RWPE2 (cell line): ENCODE measurements around the gene PRDM5.

Source experiments
- ATAC-seq: fragments of 200-7000 bp; cut with Tn5 transposase; 3 replicates; pipeline ENCODE4 v1.9.1; 2021; ENCODE audit warnings: low read depth
- DNase-seq: peaks from one replicate; pipeline ENCODE4 v3.0.0-alpha.2; 2020; ENCODE audit warnings: low spot score
- H3K27ac ChIP-seq: fragments of 450-650 bp; 2 replicates; pipeline ENCODE4 v1.5.1; 2017; ENCODE audit warnings: mild to moderate bottlenecking; ENCODE audit not compliant: poor library complexity, severe bottlenecking
- H3K27me3 ChIP-seq: fragments of 250-450 bp; sonication (Bioruptor Pico); 2 replicates; pipeline ENCODE4 v1.5.1; 2021; ENCODE audit warnings: mild to moderate bottlenecking, moderate library complexity; ENCODE audit not compliant: insufficient read depth, poor library complexity, severe bottlenecking
- H3K36me3 ChIP-seq: fragments of 250-450 bp; sonication (Bioruptor Pico); 2 replicates; pipeline ENCODE4 v1.5.1; 2020; ENCODE audit warnings: low read depth, mild to moderate bottlenecking, moderate library complexity
- H3K4me1 ChIP-seq: fragments of 250-450 bp; sonication (Bioruptor Pico); 2 replicates; pipeline ENCODE4 v1.5.1; 2021; ENCODE audit warnings: mild to moderate bottlenecking, moderate library complexity; ENCODE audit not compliant: insufficient read depth, poor library complexity, severe bottlenecking
- H3K4me3 ChIP-seq: fragments of 250-450 bp; sonication (Bioruptor Pico); 2 replicates; pipeline ENCODE4 v1.5.1; 2021; ENCODE audit warnings: mild to moderate bottlenecking, moderate library complexity; ENCODE audit not compliant: severe bottlenecking
- H3K9me3 ChIP-seq: fragments of 250-450 bp; sonication (Bioruptor Pico); 2 replicates; pipeline ENCODE4 v1.5.1; 2021; ENCODE audit warnings: mild to moderate bottlenecking, moderate library complexity; ENCODE audit not compliant: severe bottlenecking
- TF ChIP-seq, protein P1 (sequence below): fragments of 450-650 bp; IDR thresholded peaks from one replicate; pipeline ENCODE4 v1.5.1; 2017; ENCODE audit warnings: mild to moderate bottlenecking, moderate library complexity; ENCODE audit not compliant: poor library complexity, severe bottlenecking

PRDM5 gene

DNA sequence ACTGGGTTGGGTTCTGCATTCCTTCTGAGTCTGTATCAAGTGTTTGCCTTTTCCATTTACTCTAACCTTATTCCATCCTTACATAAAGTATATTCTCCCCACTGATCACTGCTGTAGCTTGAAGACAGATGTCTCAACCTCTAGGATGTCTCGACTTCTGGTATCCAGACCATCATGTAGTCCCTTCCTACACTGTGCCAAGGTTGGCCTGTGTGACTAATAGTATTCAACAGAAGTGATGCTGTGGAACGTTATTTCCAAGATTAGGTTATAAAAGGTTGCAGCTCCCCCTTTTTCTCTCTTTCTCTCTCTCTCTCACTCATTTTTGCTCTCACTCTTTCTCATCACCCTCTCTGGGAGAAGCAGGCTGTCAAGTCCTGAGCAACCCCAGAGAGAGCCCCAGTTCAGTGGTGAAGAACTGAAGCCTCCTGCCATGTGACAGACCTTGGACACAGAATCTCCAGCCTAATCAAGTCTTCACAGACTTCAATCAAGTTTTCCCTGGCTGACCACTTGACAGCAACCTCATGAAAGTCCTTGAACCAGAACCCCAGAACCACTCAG, 75.4 kb downstream of the PRDM5 start:
- Histone ChIP-seq H3K27me3 (no peaks in the 10 kb centered on the region), H3K4me1 (no peaks in the 10 kb centered on the region), H3K36me3 (no peaks in the 10 kb centered on the region), H3K4me3 (no peak overlapping the region), H3K9me3 (no peaks in the 10 kb centered on the region), H3K27ac (no peak overlapping the region)
- no peak for ATAC-seq
- DNase-seq = no peak
- TF ChIP-seq, protein P1, sequence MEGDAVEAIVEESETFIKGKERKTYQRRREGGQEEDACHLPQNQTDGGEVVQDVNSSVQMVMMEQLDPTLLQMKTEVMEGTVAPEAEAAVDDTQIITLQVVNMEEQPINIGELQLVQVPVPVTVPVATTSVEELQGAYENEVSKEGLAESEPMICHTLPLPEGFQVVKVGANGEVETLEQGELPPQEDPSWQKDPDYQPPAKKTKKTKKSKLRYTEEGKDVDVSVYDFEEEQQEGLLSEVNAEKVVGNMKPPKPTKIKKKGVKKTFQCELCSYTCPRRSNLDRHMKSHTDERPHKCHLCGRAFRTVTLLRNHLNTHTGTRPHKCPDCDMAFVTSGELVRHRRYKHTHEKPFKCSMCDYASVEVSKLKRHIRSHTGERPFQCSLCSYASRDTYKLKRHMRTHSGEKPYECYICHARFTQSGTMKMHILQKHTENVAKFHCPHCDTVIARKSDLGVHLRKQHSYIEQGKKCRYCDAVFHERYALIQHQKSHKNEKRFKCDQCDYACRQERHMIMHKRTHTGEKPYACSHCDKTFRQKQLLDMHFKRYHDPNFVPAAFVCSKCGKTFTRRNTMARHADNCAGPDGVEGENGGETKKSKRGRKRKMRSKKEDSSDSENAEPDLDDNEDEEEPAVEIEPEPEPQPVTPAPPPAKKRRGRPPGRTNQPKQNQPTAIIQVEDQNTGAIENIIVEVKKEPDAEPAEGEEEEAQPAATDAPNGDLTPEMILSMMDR = no peak

DNA sequence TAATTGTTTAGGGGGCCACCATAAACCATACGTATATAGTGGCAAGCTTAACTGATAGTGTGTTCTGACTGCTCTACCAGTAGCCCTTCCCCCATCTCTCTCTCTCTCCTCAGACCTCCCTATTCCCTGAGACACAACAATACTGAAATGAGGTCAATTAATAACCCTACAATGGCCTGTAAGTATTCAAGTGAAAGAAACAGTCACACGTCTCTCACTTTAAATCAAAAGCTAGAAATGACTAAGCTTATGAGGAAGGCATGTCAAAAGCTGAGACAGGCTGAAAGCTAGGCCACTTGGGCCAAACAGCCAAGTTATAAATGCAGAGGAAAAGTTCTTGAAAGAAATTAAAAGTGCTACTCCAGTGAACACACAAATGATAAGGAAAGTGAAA, 78.0 kb downstream of the PRDM5 start:
- Histone ChIP-seq H3K36me3 (no peaks in the 10 kb centered on the region), H3K27ac (no peak overlapping the region), H3K27me3 (no peaks in the 10 kb centered on the region), H3K9me3 (no peaks in the 10 kb centered on the region), H3K4me3 (no peak overlapping the region), H3K4me1 (no peaks in the 10 kb centered on the region)
- ATAC-seq = no peak
- no peak for DNase-seq
- TF ChIP-seq, protein P1 = no peak

DNA sequence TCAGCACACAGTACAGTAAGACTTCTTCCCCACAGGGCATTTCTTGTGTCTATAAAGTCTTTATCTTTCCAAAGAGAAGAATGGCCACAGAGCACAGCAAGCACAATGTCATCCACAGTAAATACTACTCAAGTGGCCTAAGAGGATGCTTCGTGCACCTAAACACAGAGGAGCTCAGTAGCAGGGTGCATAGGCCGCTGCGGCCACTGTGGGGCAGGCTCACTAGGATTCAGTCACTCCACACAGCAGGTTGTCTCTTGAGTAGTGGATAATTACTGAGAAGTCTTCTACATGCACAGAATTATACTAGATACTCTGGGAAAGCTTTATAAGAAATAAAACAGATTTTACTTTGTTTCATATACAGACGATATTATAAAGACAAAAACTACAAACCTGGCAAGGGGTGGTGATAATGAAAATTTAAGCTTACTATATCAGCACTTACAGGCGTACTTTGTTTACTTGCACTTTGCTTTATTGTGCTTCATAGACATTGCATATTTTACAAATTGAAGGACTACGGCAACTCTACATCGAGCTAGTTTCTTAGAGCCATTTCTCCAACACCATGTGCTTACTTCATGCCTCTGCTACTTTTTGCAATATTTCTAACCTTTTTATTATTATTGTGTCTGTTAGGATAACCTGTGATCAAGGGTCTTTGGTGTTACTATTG, 78.5 kb downstream of the PRDM5 start:
- Histone ChIP-seq H3K27ac (no peak overlapping the region), H3K4me1 (no peaks in the 10 kb centered on the region), H3K9me3 (no peaks in the 10 kb centered on the region), H3K36me3 (no peaks in the 10 kb centered on the region), H3K27me3 (no peaks in the 10 kb centered on the region), H3K4me3 (no peak overlapping the region)
- TF ChIP-seq, protein P1 = no peak
- no peak for ATAC-seq
- no peak for DNase-seq

DNA sequence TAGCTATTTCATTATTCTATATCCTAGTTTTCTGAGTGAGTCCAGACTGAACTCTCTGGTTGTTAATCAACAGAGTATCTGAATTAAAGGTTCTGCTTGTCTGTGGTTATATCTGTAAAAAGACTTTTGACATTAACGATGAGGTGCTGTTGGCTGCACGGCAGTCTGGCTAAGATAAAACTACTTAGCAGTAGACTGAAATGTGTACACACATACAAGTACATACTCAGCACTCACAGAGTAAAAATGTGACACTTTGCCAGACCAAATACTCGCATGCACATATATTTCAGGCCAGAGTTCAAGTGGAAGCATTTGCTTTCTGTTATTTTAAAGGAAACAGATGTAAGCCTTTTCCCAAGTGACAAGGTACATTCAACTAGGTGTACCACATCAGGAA, 80.5 kb downstream of the PRDM5 start:
- TF ChIP-seq, protein P1 = no peak
- no peaks in the 10 kb centered on the region for H3K27me3 ChIP-seq
- no peaks in the 10 kb centered on the region for H3K36me3 ChIP-seq
- ATAC-seq (no peak), DNase-seq (no peak)
- no peaks in the 10 kb centered on the region for H3K9me3 ChIP-seq
- H3K4me3 ChIP-seq = no peak overlapping the region
- H3K4me1 ChIP-seq = no peaks in the 10 kb centered on the region
- H3K27ac ChIP-seq = no peak overlapping the region

DNA sequence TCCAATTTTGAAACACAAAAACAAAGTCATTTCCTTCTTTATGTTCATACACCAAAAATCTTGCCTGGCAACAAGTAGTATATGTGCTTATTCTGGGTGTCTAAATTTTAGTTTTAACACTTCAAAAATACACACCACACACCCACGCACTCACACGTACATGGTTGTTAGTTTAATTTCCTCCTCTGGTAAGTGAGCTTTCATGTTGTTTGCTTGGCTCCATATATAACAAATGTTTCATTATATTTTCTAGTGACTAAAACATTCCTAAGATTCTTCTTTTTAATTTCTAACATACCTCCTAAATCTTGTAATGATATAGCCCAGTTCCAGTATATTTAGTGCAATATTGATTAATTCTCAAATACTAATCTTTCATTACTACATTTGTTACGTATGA, 80.9 kb downstream of the PRDM5 start:
- TF ChIP-seq, protein P1 = no peak
- DNase-seq (no peak), ATAC-seq (no peak)
- Histone ChIP-seq H3K4me1 (no peaks in the 10 kb centered on the region), H3K27ac (no peak overlapping the region), H3K27me3 (no peaks in the 10 kb centered on the region), H3K9me3 (no peaks in the 10 kb centered on the region), H3K36me3 (no peaks in the 10 kb centered on the region), H3K4me3 (no peak overlapping the region)
